Left lung (tissue), 4 donors: ENCODE data around the gene LASP1NB.

Experiments used
- ATAC-seq: fragments of 200-7000 bp; cut with Tn5 transposase; one replicate; pipeline ENCODE4 v1.9.1; 2020; ENCODE audit warnings: moderate library complexity
- DNase-seq, 4 donors: peaks; one replicate each; pipeline ENCODE4 v3.0.0-alpha.2; 2013 to 2020
- H3K27ac ChIP-seq, 2 donors: fragments of 200-600 bp; sonication (generic) in 1 of 2; one replicate each; pipeline versions ENCODE4 v1.5.0 to v1.8.0; 2020 to 2021
- H3K27me3 ChIP-seq, 2 donors: fragments of 200-600 bp; sonication (generic) in 1 of 2; one replicate each; pipeline versions ENCODE4 v1.5.0 to v1.8.0; 2020 to 2021
- H3K36me3 ChIP-seq, 2 donors: fragments of 200-600 bp; sonication (generic) in 1 of 2; one replicate each; pipeline versions ENCODE4 v1.5.0 to v1.8.0; 2020 to 2021
- H3K4me1 ChIP-seq, 2 donors: fragments of 200-600 bp; one replicate each; pipeline ENCODE4 v1.8.0; 2021
- H3K4me3 ChIP-seq, 2 donors: fragments of 200-600 bp; sonication (generic) in 1 of 2; one replicate each; pipeline versions ENCODE4 v1.5.0 to v1.8.0; 2020 to 2021; ENCODE audit warnings: mild to moderate bottlenecking in 1 of 2
- H3K9me3 ChIP-seq, 2 donors: fragments of 200-600 bp; sonication (generic) in 1 of 2; one replicate each; pipeline versions ENCODE4 v1.5.0 to v1.8.0; 2020 to 2021
- CTCF ChIP-seq, 2 donors: fragments of 200-600 bp; sonication (generic) in 1 of 2; IDR thresholded peaks; one replicate each; pipeline versions ENCODE4 v1.5.0 to v1.8.0; 2021; ENCODE audit warnings: antibody characterized with exemption in 2 of 2
- intact Hi-C, 2 donors: fragments of 100-400 bp; cut with DNase I; formaldehyde crosslinking; loops; one replicate each; pipeline versions ENCODE4 v1.11.2 to v1.14.2; 2022
- donor health status: DM: no; HTN: yes; CAD: no.
- donor health status: DM: no; HTN: no; CAD: no.

LASP1NB gene

GRCh38 chr17:38925263-38925995 lies at the start of gene LASP1NB:
LASP1NB (plus strand) TSS chr17:38925614.
- Histone ChIP-seq H3K4me3 (no peak within 1 kb of the TSS), H3K36me3 (peaks cover 0 to 5% of the 10 kb centered on the region in 2 donors)
- ATAC-seq: no peak

GRCh38 chr17:38877130-38877851 lies 48.1 kb upstream of the LASP1NB start:
- DNase-seq: no peak
- H3K27ac ChIP-seq: peak overlapping the region in 1 of 2 donors; percentile 66
- H3K9me3 ChIP-seq: no peaks in the 10 kb centered on the region
- H3K27me3 ChIP-seq: no peaks in the 10 kb centered on the region
- TF ChIP-seq CTCF (IDR thresholded peaks at IDR 0.05): no peak
- intact Hi-C loops: no loop called here
- peaks cover 0 to 56% of the 10 kb centered on the region in 2 donors for H3K36me3 ChIP-seq
- peaks cover 64 to 100% of the 10 kb centered on the region in 2 donors for H3K4me1 ChIP-seq
- no peak for ATAC-seq
- no peak overlapping the region for H3K4me3 ChIP-seq

More at GRCh38 chr17:38925263-38925995, at the start of gene LASP1NB:
- peak within 1 kb of the TSS in 1 of 2 donors; percentile 77 for H3K27ac ChIP-seq
- H3K4me1 ChIP-seq: peaks cover 9 to 60% of the 10 kb centered on the region in 2 donors
- no peaks in the 10 kb centered on the region for H3K9me3 ChIP-seq
- DNase-seq: peak in 1 of 4 donors; percentile 37
- intact Hi-C loops: no loop called here
- no peaks in the 10 kb centered on the region for H3K27me3 ChIP-seq
- no peak for TF ChIP-seq CTCF (IDR thresholded peaks at IDR 0.05)

GRCh38 chr17:38879878-38880665 lies 45.3 kb upstream of the LASP1NB start:
- peak; percentile 60 for ATAC-seq
- DNase-seq: peak in 1 of 4 donors; percentile 53
- intact Hi-C loops: no loop called here
- Histone ChIP-seq H3K4me3 (no peak overlapping the region), H3K9me3 (no peaks in the 10 kb centered on the region), H3K36me3 (peaks cover 0 to 61% of the 10 kb centered on the region in 2 donors), H3K27ac (peak overlapping the region; percentile 71 to 73), H3K27me3 (no peaks in the 10 kb centered on the region), H3K4me1 (peaks cover 60 to 100% of the 10 kb centered on the region in 2 donors)
- no peak for TF ChIP-seq CTCF (IDR thresholded peaks at IDR 0.05)

GRCh38 chr17:38881600-38882191 lies 43.7 kb upstream of the LASP1NB start:
- intact Hi-C loops: no loop called here
- Histone ChIP-seq H3K4me1 (peaks cover 65 to 100% of the 10 kb centered on the region in 2 donors), H3K27ac (peak overlapping the region; percentile 11 to 73), H3K4me3 (no peak overlapping the region), H3K9me3 (no peaks in the 10 kb centered on the region), H3K27me3 (no peaks in the 10 kb centered on the region), H3K36me3 (peaks cover 0 to 71% of the 10 kb centered on the region in 2 donors)
- DNase-seq (peak in 3 of 4 donors; percentile 55 to 84 (median 62)), ATAC-seq (peak; percentile 20)
- TF ChIP-seq CTCF (IDR thresholded peaks at IDR 0.05): no peak
